GM12872 (cell line): Measurements from ENCODE around the gene BUD13.

Source experiments
- CTCF ChIP-seq: IDR thresholded peaks from 3 replicates; pipeline ENCODE4 v1.5.1; 2011; ENCODE audit warnings: low read depth, mild to moderate bottlenecking, low read length, moderate library complexity; ENCODE audit not compliant: insufficient read depth

BUD13 gene

GRCh38 chr11:116786326-116786725 lies 13.5 kb upstream of the BUD13 start:
- no peak for TF ChIP-seq CTCF

- no peak for TF ChIP-seq CTCF
These were observed 9.9 kb upstream of the BUD13 start for GRCh38 chr11:116782728-116783127.

- TF ChIP-seq CTCF: no peak
These were observed 5.8 kb upstream of the BUD13 start for GRCh38 chr11:116778556-116778955.

GRCh38 chr11:116777056-116777455 lies 4.3 kb upstream of the BUD13 start:
- TF ChIP-seq CTCF: no peak

GRCh38 chr11:116776522-116776984 lies 3.8 kb upstream of the BUD13 start:
- no peak for TF ChIP-seq CTCF

- TF ChIP-seq CTCF: no peak
These were observed 3.2 kb upstream of the BUD13 start for GRCh38 chr11:116775975-116776374.

GRCh38 chr11:116774661-116775060 lies 1.9 kb upstream of the BUD13 start:
- TF ChIP-seq CTCF: no peak
